GM19468 (cell line): ENCODE results near the gene MTHFR.

ENCODE experiments used
- ATAC-seq: cut with Tn5 transposase; IDR thresholded peaks from one replicate; pipeline ENCODE4 v1.9.1; 2021; ENCODE audit warnings: mild to moderate bottlenecking, moderate library complexity, moderate number of reproducible peaks; ENCODE audit not compliant: unreplicated experiment; ENCODE audit errors: extremely low read depth

MTHFR gene

DNA sequence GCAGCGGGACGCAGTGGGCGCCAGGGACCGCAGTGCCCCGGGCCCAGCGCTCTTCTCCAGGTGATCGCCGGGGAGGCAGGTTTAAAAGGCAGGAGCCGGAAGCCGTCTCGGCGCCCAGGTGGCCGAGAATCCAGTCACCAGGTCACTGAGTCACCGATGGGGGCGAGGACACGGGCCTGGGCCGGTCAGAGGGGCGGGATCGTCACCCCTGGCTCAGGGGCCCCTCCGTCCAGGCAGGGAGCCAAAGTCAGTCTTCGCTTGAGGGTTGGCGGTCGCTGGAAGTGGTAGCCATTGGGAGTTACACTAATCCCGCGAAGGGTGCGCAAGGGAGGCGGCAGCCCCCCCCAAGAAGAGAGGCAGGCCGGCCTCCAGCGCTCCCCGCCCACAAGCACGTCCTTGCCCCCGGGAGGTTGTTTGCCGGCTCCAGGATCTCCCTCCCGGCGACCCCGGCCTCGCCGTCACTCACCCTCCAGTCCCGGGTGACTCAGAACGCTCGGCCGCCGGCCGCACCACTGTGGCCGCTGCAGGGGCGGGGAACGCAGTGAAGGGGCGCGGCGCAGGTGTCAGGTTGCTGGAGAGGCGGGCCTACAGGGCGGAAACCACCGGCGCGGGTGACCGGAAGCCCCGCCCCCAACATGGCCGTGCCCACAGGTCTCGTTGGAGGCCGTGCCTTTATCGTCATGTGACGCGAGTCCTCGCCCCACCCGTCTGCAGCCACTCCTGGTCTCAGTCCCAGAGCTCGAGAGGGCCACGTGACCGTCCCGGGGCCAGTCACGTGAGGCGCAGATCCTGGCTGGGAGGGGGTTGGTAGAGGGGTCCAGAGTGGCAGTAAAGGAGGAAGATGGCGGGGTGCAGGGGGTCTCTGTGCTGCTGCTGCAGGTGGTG lies at the start of gene MTHFR, which contains the start of gene CLCN6:
TSS of gene MTHFR (minus strand) at position 543 of the 885 bp plus-strand sequence. CDS start 2,848 bp downstream, outside the sequence.
TSS of gene CLCN6 (plus strand) at position 770 of the 885 bp plus-strand sequence. CDS start at position 842, 72 bp downstream.
- ATAC-seq = peak; percentile 81

DNA sequence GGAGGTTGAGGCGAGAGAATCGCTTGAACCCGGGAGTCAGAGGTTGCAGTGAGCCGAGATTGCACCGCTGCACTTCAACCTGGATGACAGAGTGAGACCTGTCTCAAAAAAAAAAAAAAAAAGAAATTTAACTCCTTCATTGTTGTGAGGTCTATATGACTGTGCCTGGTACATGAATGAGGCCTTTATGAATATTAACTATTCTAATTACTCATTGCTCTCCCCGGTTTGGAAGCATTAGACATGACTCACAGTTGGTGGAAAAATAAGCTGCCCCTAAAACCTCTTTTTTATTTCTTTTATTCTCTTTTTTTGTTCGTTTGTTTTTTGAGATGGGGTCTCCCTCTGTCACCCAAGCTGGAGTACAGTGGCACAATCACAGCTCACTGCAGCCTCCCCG lies 49.7 kb upstream of the MTHFR start:
- no peak for ATAC-seq

DNA sequence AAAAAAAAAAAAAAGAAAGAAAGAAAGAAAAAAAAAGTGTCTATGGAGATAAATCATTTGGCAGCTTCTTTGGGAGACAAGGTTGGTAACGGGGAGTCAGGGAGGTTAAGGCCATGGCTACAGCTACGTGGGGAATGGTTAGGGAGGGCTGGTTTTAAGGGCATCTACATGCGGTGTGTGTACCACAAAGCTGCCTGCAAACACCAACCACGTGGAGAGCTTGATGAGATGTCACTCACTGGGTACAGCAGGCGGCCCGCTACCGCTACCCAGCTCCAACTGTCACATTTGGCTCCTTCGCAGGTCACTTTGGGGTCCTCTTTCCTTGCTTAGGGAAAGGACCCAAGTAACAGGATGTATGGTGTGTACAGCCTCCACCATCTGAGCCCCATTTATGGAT lies 48.8 kb upstream of the MTHFR start:
- no peak for ATAC-seq

DNA sequence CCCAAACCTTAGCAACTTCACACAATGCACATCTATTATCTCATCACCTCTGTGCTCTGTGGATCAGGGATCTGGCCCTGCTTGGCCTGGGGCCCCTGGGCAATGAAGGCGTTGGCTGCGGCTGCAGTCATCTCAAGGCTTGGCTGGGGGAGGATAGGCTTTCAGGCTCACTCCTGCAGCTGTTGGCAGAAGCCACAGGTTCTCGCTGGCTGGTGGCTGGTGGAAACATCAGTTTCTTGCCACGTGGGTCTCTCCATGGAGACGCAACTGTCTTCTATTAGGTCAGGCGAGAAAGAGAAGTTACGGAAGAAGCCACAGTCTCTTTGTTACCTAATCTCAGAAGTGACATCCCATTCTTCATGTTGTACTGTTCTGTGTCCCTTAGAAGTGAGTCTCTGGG lies 45.4 kb upstream of the MTHFR start:
- ATAC-seq = no peak

DNA sequence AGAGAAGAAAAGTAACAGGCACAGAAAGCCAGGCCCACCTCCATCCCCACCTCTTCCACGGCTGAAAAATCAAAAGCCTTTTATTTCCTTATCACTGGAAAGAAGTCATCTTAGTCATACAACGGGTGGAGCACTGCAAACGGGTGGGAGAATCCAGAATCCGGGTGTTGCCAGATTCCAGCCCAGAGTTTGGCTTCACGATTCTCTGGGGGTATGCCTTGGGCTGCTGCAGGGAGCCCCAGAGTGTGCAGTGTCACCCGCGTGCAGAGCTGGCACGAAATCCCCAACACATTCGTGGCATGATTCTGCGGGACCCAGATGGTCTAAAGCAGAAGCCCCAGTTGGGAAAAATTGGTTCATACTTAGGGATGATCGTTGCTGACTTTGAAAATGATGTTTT lies 44.4 kb upstream of the MTHFR start:
- no peak for ATAC-seq

- ATAC-seq = no peak
These were observed 42.6 kb upstream of the MTHFR start for GRCh38 chr1:11848373-11848700.

- no peak for ATAC-seq
These were observed 42.1 kb upstream of the MTHFR start, which contains the start of gene NPPA for GRCh38 chr1:11847667-11848372. NPPA (minus strand) TSS chr1:11847783; CDS start chr1:11847684, 99 bp downstream.

DNA sequence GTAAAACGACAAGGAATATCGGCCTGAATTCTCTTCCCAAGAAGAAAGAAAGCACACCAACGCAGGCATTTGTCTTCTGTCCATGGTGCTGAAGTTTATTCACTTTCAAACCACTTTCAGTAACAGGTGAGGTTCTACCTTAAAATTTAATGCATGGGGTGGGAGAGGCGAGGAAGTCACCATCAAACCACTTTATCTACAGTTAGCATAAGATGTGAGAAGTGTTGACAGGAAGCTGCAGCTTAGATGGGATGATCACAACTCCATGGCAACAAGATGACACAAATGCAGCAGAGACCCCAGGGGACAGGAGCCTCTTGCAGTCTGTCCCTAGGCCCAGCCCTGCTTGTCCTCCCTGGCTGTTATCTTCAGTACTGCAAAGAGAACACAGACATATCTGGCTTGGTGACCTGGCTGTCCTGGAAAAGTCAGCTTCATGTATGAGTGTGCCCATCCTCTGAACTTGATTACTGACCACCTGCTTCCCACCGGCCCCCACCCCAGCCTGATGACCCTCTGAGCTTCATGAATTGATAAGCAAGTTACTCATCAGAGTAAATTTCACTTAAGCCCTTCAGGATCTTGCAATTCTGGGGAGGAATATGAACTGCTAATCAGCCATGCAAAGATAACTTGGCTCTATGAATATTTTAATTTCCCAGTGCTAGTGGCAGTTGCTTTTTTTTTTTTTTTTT lies 40.0 kb upstream of the MTHFR start:
- no peak for ATAC-seq

- no peak for ATAC-seq
These were observed 36.6 kb upstream of the MTHFR start for GRCh38 chr1:11842154-11843041.

DNA sequence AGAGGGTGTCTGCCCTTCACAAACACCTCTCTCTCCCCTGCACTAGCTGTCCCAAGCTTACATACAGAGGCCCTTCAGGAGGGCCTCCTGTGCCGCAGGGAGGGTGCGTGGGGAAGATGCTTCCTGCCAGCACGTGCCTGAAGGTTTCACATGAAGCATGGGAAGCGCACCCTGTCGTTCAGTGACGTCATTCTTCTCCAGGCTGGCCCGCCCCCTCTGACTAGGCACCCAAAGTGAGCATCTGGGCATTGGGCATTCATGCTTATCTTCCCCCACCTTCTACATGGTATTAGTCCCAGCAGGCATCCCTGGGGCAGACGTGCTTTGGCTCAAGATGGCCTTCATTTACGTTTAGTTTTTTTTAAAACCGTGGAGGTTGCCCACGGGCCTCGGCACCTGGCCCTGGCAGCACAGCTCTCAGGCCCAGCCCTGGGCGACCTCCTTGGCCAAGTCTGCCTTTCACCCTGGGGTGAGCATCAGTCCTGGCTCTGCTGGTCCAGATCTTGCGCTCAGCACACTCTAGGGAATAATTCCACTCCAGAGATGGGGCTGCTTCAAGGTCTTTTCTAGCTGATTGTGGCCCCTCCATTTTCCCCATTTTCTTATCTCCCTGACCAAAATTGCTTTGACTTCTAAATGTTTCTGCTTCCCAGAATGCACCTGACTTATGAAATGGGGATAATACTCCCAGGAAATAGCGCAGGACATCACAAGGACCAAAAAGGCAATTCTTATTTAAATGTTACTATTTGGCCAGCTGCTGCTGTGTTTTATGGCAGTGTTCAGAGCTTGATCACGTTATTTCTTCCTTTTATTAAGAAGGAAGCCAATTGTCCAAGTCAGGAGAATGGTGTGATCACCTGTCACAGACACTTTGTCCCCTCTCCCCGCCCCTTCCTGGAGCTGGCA lies 35.7 kb upstream of the MTHFR start:
- ATAC-seq = no peak

- no peak for ATAC-seq
These were observed 34.3 kb upstream of the MTHFR start for GRCh38 chr1:11839727-11840705.

DNA sequence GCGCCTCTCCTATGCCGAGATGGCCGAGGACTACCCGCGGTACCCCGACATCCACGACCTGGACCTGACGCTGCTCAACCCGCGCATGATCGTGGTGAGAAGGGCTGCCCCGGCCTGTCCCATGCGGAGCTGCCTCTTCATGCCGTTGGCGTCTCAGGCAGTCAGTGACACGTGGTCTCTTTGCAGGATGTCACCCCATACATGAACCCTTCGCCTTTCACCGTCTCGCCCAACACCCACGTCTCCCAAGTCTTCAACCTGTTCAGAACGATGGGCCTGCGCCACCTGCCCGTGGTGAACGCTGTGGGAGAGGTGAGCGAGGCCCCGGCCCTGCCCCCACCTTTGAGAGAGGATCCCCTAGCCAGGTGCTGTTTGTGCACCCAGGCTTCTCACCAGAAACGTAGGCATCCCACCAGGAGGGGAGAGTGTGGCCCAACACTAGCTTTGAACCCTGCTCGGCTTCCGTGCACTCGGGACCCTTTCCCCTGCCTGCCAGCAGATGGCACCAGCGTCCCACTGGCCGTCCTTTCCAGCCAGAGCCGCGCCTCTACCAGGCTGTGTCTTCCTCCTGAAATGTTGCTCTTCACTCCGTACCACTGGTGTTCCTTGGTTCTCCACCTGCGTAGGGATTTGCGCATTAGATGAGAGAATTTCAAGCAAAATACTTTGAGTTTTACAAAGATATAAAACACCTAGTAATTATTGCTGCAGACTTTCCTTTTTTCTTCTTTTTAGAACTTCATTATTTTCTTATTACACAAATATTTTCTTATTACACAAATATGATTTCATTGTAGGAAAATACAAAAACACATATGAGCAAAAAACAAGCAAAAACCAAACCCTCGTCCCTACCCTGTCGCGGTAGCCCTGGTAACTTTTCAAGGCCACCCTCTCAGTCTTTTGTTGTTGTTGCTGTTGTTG lies 32.8 kb upstream of the MTHFR start:
- ATAC-seq = no peak

DNA sequence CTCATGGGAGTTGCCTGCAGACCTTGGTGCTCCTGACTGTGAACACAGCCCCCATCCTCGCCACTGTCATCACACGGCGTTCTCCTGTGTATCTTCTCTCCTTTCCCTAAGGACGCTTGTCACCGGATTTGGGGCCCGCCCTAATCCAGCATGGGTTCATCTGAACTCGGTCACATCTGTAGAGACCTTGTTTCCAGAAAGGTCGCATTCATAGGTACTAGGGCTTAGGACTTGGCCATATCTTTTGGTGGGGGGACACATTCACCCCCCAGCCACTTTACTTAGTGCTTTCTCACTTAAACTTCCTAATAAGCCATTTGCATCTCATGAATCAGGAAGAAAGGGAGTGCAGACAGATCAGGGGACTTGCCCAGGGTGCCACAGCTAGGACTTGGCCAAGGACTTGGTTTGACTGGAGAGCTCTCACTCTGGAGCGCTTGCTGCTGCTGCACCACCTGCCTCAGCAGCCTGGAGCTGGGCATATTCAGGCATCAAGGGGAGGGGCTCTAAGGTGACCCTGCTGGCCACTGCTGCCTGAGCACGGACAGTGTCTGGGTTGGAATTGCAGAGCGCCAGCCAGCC lies 32.1 kb upstream of the MTHFR start:
- ATAC-seq = no peak

DNA sequence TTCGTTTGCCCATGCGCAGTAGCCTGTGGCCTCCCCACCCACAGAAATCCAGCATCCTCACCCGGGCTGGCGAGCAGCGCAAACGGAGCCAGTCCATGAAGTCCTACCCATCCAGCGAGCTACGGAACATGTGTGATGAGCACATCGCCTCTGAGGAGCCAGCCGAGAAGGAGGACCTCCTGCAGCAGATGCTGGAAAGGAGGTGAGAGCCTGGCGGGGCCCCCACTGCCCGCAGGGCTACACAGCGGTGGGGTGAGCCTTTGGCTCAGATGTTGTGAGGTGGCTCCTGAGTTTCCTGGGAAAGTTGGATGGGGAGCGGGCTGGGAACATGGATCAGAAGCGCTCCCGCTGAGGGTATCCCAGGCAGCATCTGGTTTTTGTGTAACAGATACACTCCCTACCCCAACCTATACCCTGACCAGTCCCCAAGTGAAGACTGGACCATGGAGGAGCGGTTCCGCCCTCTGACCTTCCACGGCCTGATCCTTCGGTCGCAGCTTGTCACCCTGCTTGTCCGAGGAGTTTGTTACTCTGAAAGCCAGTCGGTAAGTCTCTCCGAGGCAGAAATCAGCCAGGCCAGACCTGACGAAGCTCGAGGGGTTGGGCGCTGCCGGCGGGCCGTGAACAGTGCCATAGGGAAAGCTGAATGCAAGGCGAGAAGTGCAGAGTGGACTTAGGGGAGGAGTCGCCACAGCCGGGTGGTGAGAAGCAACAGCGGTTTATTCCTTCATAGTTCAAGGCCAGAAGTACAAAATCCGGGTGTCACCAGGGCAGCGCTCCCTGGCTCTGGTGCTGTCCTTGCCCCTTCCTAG lies 31.4 kb upstream of the MTHFR start:
- ATAC-seq = no peak

DNA sequence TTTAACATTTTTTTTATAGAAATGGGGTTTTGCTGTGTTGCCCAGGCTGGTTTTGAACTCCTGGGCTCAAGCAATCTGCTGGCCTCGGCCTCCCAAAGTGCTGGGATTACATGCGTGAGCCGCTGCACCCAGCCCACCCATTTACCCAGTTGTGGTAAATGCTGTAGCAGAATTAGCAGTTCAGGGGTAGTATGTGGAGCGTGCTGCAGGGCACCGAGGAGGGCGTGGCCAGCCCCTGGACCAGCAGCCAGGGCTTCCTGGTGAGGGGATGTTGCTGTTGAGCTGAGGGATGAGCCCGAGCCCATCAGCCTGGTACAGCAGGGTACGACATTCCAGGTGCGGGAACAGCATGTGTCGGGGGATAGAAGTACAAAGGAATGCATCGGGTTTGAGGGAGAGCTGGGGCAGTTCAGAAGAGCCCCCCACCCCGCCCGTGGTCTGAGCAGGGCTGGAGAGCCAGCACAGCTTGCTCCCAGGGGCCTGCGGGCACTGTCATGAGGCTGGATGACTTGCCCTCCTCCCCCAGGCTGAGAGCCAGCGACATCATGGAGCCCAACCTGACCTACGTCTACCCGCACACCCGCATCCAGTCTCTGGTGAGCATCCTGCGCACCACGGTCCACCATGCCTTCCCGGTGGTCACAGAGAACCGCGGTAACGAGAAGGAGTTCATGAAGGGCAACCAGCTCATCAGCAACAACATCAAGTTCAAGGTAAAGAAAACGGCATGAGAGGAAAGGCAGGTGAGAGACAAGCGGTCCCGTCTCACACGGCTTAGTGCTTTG lies 29.9 kb upstream of the MTHFR start:
- no peak for ATAC-seq
